Measurements from ENCODE around the gene SORBS2. TPM values are rescaled to one million over a fixed set of nuclear protein-coding genes. Genes with fewer than 3 reads are reported as not detected.

Gene SORBS2
- total and polyA plus RNA-seq, 2 donors (not counting 3 experiments of a cell fraction or from before 2014, with no cell fraction given), result 69.8 to 82.5 TPM

- CTCF ChIA-PET, result no interaction called here
- BruUV-seq (replicated peaks), result no TSS peak
- DNase-seq (ENCODE audit: low read depth, low spot score), result no peak
Measured at GRCh38 chr4:185564349-185564748, 247.6 kb downstream of the SORBS2 start.

More at GRCh38 chr4:185564349-185564748, 247.6 kb downstream of the SORBS2 start:
- TF ChIP-seq JUN (IDR thresholded peaks at IDR 0.05; ENCODE audit: borderline replicate concordance, insufficient read depth, insufficient read length, low read depth) (no peak), POLR2A (IDR thresholded peaks at IDR 0.05; ENCODE audit: low read depth, low read length) (no peak), EZH2 (IDR thresholded peaks at IDR 0.05; ENCODE audit: borderline replicate concordance, low read depth, low read length, severe bottlenecking) (no peak), FOS (IDR thresholded peaks at IDR 0.05; ENCODE audit: borderline replicate concordance, insufficient read depth, low read length) (no peak), GATA2 (IDR thresholded peaks at IDR 0.05; ENCODE audit: insufficient read depth, insufficient read length, low read depth, low read length) (no peak), POLR2AphosphoS5 (IDR thresholded peaks at IDR 0.05; ENCODE audit: insufficient read depth, low read depth, low read length) (no peak), MYC (IDR thresholded peaks at IDR 0.05; ENCODE audit: low read depth, low read length) (no peak), CTCF (IDR thresholded peaks at IDR 0.05; ENCODE audit: extremely low read depth in 1 of 2, insufficient read depth in 1 of 2, low read depth in 1 of 2, low read length in 2 of 2) (no peak), MAX (IDR thresholded peaks at IDR 0.05; ENCODE audit: insufficient read depth, insufficient read length) (no peak)
- H3K4me1 ChIP-seq (ENCODE audit: control insufficient read depth, extremely low read depth, insufficient read depth, low read length), result peaks cover 23% of the 10 kb centered on the region
- no peak overlapping the region for H3K4me2 ChIP-seq (ENCODE audit: insufficient read depth, low read length)
- H3K9ac ChIP-seq (replicated peaks; ENCODE audit: extremely low read depth, insufficient read depth, low read length), result no peak overlapping the region
- no peaks in the 10 kb centered on the region for H4K20me1 ChIP-seq (replicated peaks; ENCODE audit: control insufficient read depth, extremely low read depth, insufficient read depth, low read length)
- no peak overlapping the region for H3K4me3 ChIP-seq (replicated peaks in 1 of 3; ENCODE audit: insufficient read depth in 1 of 3, low read depth in 1 of 3, low read length in 3 of 3)
- no peaks in the 10 kb centered on the region for H3K36me3 ChIP-seq (ENCODE audit: control insufficient read depth in 2 of 2, extremely low read depth in 1 of 2, insufficient read depth in 2 of 2, low read length in 2 of 2)
- no peaks in the 10 kb centered on the region for H3K79me2 ChIP-seq (ENCODE audit: control insufficient read depth, insufficient read depth, low read length)
- intact Hi-C loops (cut with micrococcal nuclease) (no loop called here), dilution Hi-C loops (cut with MboI; ENCODE audit: extremely low pct_ligation_motif_present, low sequenced_read_pairs) (no loop called here)
- H3K27ac ChIP-seq (ENCODE audit: insufficient read depth, low read depth, low read length), result no peak overlapping the region
- no peaks in the 10 kb centered on the region for H3K9me3 ChIP-seq (replicated peaks; ENCODE audit: control insufficient read depth, insufficient read depth, low read length)
- no peak overlapping the region for H2AFZ ChIP-seq (ENCODE audit: low read depth, low read length)
- no peak for FAIRE-seq
- no peaks in the 10 kb centered on the region for H3K9me1 ChIP-seq (replicated peaks; ENCODE audit: control insufficient read depth, extremely low read depth, insufficient read depth, low read length)
- POLR2A ChIA-PET, result no interaction called here
- H3K27me3 ChIP-seq (ENCODE audit: control insufficient read depth in 2 of 2, insufficient read depth in 2 of 2, low read length in 2 of 2), result no peaks in the 10 kb centered on the region

Measured in endothelial cell of umbilical vein (primary cell).